IPS-NIHi11 (cell line): ENCODE results near the gene TRPC4.

Source experiments
- DNase-seq: peaks from one replicate; pipeline ENCODE4 v3.0.0; 2012; ENCODE audit warnings: mixed read lengths, low spot score

Gene TRPC4

GRCh38 chr13:37869756-37870488 is at the start of gene TRPC4:
Gene TRPC4 (minus strand): TSS chr13:37869772. CDS start chr13:37783333, 86,439 bp downstream.
- peak; percentile 55 for DNase-seq

GRCh38 chr13:37918751-37919150 is 49.2 kb upstream of the TRPC4 start:
- no peak for DNase-seq

GRCh38 chr13:37918116-37918714 is 48.6 kb upstream of the TRPC4 start:
- no peak for DNase-seq

DNA sequence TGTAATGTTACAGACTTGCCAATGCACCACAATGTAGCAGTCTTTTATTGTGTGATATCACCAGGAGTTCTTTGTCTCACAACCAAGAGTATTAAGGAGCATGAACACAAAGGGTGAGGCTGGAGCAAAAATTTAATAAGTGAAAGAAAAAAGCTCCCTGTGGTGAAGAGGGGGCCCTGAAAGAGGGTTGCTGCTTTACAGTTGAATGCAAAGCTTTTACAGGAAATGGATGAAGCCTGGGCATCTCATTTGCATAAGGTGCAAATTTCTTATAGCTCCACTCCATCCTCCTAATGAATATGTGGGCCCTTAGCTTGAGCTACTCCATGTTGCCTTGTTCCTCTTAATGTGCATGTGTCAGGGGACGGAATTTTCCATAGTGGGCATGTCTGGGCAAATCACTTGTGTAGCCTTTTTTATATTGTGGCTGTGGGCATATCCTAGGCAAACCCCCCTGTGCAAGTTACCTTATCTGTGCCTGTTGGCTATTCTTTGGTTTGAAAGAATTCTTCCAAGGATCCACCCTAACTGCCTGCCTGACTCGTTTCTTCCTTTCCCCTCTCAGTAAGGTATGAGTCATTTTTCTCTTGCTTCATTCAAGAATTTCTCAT is 45.3 kb upstream of the TRPC4 start:
- DNase-seq = no peak

DNA sequence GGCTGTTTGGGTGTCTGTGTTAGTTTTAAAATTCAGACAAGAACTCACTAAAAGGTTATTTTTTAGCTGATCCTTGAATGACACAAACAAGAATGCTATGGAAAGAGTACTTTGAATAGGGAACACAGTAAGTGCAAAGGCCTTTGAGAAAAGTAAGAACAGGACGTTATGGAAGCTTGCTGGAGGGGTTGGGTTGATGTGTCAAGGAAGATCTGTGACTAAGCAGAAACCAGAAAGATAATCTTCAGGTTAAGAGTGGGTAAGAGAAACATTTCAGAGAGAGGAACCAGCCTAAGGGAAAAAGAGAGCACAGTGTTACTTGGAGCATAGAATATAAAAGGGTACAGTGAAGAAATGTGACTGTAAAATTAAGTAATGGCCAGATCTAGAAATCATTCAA is 41.2 kb upstream of the TRPC4 start:
- no peak for DNase-seq

GRCh38 chr13:37906880-37907279 is 37.3 kb upstream of the TRPC4 start:
- DNase-seq = no peak

GRCh38 chr13:37905736-37906135 is 36.2 kb upstream of the TRPC4 start:
- DNase-seq = no peak

DNA sequence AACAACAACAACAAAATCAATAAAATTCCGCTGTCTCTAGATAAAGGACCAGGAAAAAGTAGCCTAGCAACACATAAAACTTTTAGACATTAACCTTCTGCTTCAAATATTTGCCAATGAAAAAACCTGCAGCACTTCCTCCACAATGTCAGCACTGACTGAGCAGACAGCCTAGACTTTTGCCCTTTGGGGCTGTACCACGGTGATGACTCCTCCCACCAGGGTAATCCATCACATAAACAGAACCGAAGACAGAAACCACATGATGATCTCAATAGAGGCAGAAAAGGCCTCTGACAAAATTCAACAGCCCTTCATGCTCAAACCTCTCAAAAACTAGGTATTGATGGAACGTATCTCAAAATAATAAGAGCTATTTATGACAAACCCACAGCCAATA is 30.2 kb upstream of the TRPC4 start:
- no peak for DNase-seq

- DNase-seq = no peak
These were observed 23.7 kb upstream of the TRPC4 start for GRCh38 chr13:37893321-37893720.

GRCh38 chr13:37889820-37890219 is 20.2 kb upstream of the TRPC4 start:
- DNase-seq = no peak

DNA sequence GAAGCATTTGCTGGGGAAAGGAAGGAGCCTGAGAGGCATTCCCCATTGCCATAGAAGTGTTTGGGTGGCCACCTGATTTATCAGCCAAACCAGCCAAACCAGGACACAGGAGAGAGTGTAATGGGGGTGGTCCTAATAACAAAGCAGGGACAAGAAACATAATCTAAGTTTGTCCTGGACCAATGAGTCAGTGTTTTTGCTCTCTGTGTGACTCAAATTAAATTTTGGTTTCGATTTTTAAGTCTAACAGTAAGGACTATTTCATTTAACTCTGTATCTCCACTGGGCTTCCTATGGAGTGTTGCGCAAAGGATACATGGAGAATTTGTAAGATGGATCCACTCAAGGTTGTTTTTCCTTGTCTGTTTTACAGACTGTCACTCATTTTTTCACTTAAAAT is 19.5 kb upstream of the TRPC4 start:
- no peak for DNase-seq

- DNase-seq = no peak
These were observed 17.3 kb upstream of the TRPC4 start for GRCh38 chr13:37886879-37887278.

DNA sequence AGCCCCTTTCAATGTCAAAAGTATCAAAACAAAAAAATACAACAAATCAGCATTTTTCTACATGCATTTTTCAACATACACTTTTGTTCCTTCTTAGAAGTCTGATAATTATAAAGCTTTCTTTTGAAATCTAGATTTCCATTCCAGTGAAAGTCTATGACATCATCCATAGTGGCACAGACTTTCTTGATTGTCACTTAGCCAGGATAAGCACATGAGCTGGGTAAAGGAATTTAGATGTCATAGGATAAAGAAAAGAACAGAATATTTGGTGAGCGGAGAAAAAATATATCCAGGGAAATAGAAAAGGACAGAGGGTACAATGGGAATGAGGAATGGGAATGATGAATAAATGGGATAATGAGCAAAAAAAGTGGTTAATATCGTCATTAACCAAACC is 15.1 kb upstream of the TRPC4 start:
- no peak for DNase-seq

DNA sequence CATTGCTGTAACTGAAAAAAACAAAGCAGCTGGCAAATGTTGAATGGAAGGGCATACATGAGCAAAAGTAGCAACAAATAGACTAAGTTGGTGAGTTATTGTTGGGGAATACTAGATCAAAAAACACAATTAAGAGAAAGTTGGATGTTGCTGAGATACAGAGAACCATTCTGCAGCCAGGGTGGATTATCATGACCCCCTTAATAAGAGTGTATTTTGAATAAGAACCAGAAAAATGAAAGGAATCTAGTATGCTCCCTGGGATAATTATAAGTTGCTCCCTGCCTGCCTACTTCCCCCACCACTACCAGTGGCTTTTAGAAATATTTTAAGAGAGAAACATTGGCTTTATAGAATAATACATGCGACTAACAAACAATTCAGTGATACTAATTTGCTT is 14.5 kb upstream of the TRPC4 start:
- DNase-seq = no peak

- no peak for DNase-seq
These were observed 9.3 kb upstream of the TRPC4 start for GRCh38 chr13:37878921-37879320.

GRCh38 chr13:37878496-37878895 is 8.9 kb upstream of the TRPC4 start:
- no peak for DNase-seq

- DNase-seq = peak; percentile 3
These were observed 1.5 kb upstream of the TRPC4 start for GRCh38 chr13:37870895-37871550.

GRCh38 chr13:37870489-37870845 is 895 bp upstream of the TRPC4 start:
- no peak for DNase-seq

- DNase-seq = no peak
These were observed 141 bp downstream of the TRPC4 start for GRCh38 chr13:37869506-37869755.

DNA sequence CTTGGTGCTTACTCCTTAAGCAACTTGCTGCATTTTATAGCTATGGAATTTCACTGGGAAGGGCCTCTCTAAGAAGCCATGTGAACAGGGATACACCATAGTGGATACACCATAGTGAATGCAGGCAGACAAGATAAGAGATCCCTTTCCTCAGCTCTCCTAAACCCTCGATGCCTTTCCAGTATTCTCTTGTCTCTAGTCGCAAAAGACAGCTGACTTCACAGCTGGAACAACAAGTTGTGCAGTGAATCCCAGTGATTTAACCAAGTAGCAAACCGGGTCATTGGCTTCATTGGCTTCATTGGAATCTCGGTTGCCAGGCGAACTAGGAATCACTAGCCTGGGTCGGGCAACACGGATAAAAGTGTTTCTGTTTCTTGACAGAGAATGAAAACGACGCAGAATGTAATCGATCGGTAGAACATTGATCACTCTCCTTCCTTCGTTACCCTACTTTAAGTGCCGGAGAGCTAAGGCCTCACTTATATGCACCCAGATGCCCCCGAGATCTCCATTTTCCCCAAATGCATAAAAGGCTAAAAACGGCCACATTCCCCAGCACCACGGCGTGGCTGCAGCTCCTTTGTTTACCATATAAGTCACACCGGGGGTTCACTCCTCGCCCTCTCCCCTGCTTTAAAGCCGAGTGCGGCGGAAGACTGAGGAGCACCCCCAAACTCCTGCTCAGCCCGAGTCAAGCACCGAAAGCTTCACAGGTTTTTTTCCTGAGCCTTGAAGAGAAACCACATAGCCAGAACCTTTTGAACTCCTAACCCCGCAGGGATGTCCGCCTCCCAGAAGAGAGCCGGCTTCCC is 674 bp downstream of the TRPC4 start:
- DNase-seq = peak; percentile 14

DNA sequence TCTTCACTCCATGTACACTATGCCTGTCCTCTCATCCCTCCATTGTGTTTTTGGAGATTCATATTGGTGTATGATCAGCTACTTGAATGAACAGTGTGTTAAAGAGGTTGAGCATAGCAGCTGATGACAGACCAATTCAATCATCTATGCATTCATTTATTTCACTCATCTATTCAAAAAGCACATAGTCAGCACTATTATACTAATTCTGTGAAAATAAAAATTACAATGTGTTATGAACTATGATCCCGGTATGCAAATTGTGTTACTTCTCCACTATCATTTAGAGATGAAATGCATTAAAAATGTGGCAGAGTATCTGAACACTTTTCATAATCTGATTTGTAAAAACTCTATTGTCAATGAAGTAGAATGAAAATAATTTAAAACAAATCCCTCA is 5.9 kb downstream of the TRPC4 start:
- DNase-seq = no peak

DNA sequence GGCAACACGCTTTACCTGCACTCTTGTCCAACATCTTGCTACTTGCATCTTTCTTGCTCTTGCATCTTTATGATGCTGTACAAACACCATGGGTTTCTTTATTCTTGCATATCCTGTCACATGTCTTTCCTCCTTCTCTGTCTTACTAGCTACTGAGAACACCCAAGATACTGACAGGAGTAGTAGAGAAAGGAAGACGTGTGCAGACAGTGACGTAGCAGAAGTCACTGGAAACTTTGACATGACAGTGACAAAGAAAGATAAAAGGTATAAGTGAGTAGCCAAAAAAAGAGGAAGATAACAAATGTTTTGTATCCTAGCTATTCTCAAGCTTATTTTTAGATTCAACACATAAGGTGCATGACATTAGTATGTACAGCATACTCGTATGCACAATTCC is 34.2 kb downstream of the TRPC4 start:
- DNase-seq = no peak

DNA sequence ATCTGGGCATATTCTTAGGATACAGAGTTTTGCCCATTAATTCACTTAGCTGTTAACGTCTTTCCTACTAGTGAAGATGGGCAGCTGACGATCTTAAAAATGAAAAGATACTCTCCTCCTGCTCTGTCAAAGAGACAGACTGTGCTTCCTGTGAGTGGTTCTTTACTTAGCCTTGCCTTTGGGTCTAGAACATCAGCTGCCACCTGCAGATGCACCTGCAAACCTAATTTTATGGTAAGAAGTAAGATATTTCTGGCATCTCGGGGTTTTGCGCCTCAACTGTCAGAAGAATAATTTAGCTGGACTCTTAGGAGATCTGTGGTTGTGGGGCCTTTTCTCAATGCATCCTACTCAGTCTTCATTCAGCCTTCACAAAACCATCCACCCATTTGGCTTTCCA is 36.2 kb downstream of the TRPC4 start:
- DNase-seq = no peak
